Activated CD4-positive, alpha-beta T cell treated with anti-CD3 and anti-CD28 coated beads, Interleukin-2, Interleukin-6, amounts not matched to agents 100 ng/mL and 50 ng/mL, durations not matched to agents 16 hours and 8 hours (primary cell): Measurements from ENCODE around the gene LYRM9.
"Not testable (repeated sequence)": the region's sequence is repeated elsewhere in the genome, so short reads cannot be mapped to it uniquely, and the experiment has no call there.

Experiments used
- DNase-seq: peaks from one replicate; pipeline ENCODE4 v3.0.0-alpha.2; 2020

LYRM9 gene

GRCh38 chr17:27837769-27838168 is 55.4 kb downstream of the LYRM9 start:
- not testable (repeated sequence) for DNase-seq

- no peak for DNase-seq
Observed at GRCh38 chr17:27836651-27837050, 56.5 kb downstream of the LYRM9 start.

- no peak for DNase-seq
Observed at GRCh38 chr17:27834571-27834970, 58.6 kb downstream of the LYRM9 start.

- DNase-seq, result no peak
Observed at GRCh38 chr17:27832831-27833230, 60.3 kb downstream of the LYRM9 start.

GRCh38 chr17:27829888-27830287 is 63.3 kb downstream of the LYRM9 start:
- not testable (repeated sequence) for DNase-seq

- DNase-seq, result not testable (repeated sequence)
Observed at GRCh38 chr17:27829143-27829711, 63.9 kb downstream of the LYRM9 start.
